ENCODE data around the gene CEACAM4.

DNA sequence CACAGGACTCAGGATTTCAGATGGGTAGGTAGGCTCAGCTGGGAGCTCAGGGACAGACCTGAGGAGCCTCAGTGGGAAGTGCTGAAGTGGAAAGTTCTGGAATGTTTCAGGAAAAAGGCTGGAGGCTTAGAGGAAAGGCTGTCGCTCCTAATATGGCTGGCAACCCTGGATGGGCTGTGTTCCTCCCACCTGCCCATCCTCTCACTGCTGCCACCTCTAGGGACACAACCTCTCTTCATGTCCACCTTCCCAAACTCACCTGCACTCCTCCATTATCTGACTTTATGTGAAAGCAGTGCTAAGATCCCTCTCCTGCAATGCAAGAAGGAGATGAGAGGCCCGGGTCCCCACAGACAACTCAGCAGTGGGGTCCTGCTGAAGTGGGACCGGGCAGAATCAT, 56.7 kb downstream of the CEACAM4 start:
- TF ChIP-seq, protein P1, sequence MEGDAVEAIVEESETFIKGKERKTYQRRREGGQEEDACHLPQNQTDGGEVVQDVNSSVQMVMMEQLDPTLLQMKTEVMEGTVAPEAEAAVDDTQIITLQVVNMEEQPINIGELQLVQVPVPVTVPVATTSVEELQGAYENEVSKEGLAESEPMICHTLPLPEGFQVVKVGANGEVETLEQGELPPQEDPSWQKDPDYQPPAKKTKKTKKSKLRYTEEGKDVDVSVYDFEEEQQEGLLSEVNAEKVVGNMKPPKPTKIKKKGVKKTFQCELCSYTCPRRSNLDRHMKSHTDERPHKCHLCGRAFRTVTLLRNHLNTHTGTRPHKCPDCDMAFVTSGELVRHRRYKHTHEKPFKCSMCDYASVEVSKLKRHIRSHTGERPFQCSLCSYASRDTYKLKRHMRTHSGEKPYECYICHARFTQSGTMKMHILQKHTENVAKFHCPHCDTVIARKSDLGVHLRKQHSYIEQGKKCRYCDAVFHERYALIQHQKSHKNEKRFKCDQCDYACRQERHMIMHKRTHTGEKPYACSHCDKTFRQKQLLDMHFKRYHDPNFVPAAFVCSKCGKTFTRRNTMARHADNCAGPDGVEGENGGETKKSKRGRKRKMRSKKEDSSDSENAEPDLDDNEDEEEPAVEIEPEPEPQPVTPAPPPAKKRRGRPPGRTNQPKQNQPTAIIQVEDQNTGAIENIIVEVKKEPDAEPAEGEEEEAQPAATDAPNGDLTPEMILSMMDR (IDR thresholded peaks at IDR 0.05) = no peak
- no peak for TF ChIP-seq EZH2 (IDR thresholded peaks at IDR 0.05)

All from neural progenitor cell (in vitro differentiated cells).